H1 (cell line): Measurements from ENCODE around the gene GGN. TPM values are rescaled to one million over a fixed set of nuclear protein-coding genes. Genes with fewer than 3 reads are reported as not detected.

Source experiments
- ATF3 ChIP-seq: IDR thresholded peaks from 2 replicates; pipeline ENCODE4 v1.6.1; 2011; ENCODE audit warnings: low read depth, mild to moderate bottlenecking, low read length; ENCODE audit not compliant: insufficient read depth
- FOSL1 ChIP-seq: IDR thresholded peaks from 2 replicates; pipeline ENCODE4 v1.6.1; 2011; ENCODE audit warnings: mild to moderate bottlenecking, low read depth, low read length, moderate library complexity; ENCODE audit not compliant: insufficient read depth
- JUND ChIP-seq: IDR thresholded peaks from 2 replicates; pipeline ENCODE4 v1.6.1; 2011; ENCODE audit warnings: mild to moderate bottlenecking, improper control_type of control experiment, low read length
- RAD21 ChIP-seq, 2 experiments: IDR thresholded peaks in 1 of 2; conservative IDR thresholded peaks in 1 of 2; 2 replicates each; pipeline ENCODE4 v1.6.1; 2011; ENCODE audit warnings: low read depth in 2 of 2, low read length in 2 of 2, improper control_type of control experiment in 1 of 2, inconsistent platforms in 1 of 2, mild to moderate bottlenecking in 1 of 2, moderate library complexity in 1 of 2
- RXRA ChIP-seq: IDR thresholded peaks from 2 replicates; pipeline ENCODE4 v1.6.1; 2011; ENCODE audit warnings: low read depth, mild to moderate bottlenecking, low read length, moderate library complexity; ENCODE audit not compliant: insufficient read depth
- polyA plus RNA-seq, 7 experiments: library from polyadenylated mRNA; depleted of rRNA in 3 of 7; stranded (reverse) in 5 of 7; unstranded in 2 of 7; fragments of >200 nt in 5 of 7; fragments of 200-250 nt in 2 of 7; gene quantifications; 1 replicate in 5 of 7; 2 replicates in 1 of 7; 4 replicates in 1 of 7; pipeline versions ENCODE4 v1.2.1 to v1.2.3, GENCODE V29; 2011 to 2013; ENCODE audit warnings: missing spikeins in 2 of 7, mixed read lengths in 2 of 7
- total RNA-seq: library from RNA; stranded (reverse); fragmentation: NEBNext Ultra II Directional; extraction: Animal tissue kit (Norgen Biotek cat#: 25700); gene quantifications from 2 replicates; pipeline ENCODE4 v1.2.1, GENCODE V29; 2021

Gene GGN
- total and polyA plus RNA-seq, 2 of the 8 experiments (the other 6 are each of a cell fraction or from before 2014, with no cell fraction given): 0.47 to 1.2 TPM

GRCh38 chr19:38424272-38424671 lies 36.4 kb upstream of the GGN start (continued):
- no peak for TF ChIP-seq RAD21 (IDR thresholded peaks at IDR 0.05 in 1 of 2, conservative IDR thresholded peaks at IDR 0.05 in 1 of 2; ENCODE audit: low read depth in 2 of 2, low read length in 2 of 2)
- TF ChIP-seq JUND: no peak
- no peak for TF ChIP-seq RXRA
- no peak for TF ChIP-seq FOSL1
- no peak for TF ChIP-seq ATF3
